Stimulated activated naive CD8-positive, alpha-beta T cell treated with anti-CD3 and anti-CD28 coated beads, Interleukin-15, Interleukin-2, amounts not matched to agents 100 U/mL and 50 U/mL, for 24 hours (primary cell): Measurements from ENCODE around the gene FHAD1.
"Not testable (repeated sequence)": the region's sequence is repeated elsewhere in the genome, so short reads cannot be mapped to it uniquely, and the experiment has no call there.

Experiments used
- ATAC-seq: fragments of 150-1000 bp; cut with Tn5 transposase; one replicate; pipeline ENCODE4 v1.10.0; 2021
- DNase-seq: peaks from one replicate; pipeline ENCODE4 v3.0.0; 2021

Gene FHAD1

DNA sequence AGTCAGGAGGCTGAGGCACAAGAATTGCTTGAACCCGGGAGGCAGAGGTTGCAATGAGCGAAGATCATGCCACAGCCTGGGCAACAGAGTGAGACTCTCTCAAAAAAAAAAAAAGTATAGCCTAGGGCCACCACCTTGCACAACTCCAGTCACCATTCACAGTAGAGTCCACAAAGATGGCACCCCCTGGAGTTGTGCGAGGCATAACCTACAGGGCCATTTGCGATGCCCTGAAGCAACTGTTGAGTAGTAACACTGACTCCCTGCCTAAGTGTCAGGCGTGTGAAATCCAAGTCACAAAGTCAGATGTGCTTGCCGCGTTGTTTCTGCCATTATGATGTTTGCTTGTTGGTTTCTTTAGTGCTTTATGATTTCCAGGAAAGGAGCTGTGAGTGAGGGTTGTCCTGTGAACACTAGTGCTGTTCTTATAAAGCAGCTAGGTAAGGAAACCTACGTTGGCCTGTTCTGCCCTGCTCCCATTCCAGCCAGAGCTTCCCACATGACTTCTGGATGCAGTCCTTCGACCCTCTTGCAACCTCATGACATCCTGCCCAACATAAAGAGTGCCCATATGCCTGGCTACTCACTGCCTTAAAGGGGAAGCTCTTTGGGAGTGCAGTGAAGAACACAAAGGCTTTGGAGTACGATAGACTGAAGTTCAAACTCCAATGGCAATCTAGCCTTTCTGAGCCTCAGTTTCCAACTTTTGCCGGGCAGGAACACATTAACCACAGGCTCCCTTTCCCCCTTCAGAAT, 29.8 kb downstream of the FHAD1 start:
- no peak for DNase-seq

GRCh38 chr1:15277447-15277838, 30.4 kb downstream of the FHAD1 start:
- no peak for ATAC-seq
- DNase-seq = no peak

More for the DNA sequence above, 29.8 kb downstream of the FHAD1 start:
- ATAC-seq = no peak

GRCh38 chr1:15277933-15278332, 30.9 kb downstream of the FHAD1 start:
- DNase-seq (no peak), ATAC-seq (no peak)

GRCh38 chr1:15279576-15280230, 32.7 kb downstream of the FHAD1 start:
- no peak for DNase-seq
- no peak for ATAC-seq

DNA sequence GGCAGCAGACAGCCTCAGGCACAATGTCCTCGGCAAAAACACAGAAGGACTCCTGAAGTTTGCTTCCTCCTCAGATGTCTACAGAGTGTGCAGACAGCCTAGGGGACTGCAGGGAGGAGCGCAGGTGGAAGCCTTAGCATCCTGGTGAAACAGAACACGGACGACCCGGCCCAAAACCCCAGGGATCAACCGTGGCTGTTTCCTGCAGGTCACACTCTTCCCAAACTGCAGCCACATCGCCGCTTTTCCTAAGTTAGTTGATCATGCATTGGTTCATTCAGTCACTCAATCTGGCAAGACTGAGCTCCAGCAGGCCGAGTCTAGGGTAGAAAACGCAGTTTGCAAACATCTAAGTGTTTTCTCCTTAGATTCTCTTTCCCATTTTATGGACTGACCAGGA, 33.4 kb downstream of the FHAD1 start:
- no peak for ATAC-seq
- DNase-seq = no peak

- DNase-seq (no peak), ATAC-seq (no peak)
Observed at GRCh38 chr1:15282038-15282437, 35.0 kb downstream of the FHAD1 start.

DNA sequence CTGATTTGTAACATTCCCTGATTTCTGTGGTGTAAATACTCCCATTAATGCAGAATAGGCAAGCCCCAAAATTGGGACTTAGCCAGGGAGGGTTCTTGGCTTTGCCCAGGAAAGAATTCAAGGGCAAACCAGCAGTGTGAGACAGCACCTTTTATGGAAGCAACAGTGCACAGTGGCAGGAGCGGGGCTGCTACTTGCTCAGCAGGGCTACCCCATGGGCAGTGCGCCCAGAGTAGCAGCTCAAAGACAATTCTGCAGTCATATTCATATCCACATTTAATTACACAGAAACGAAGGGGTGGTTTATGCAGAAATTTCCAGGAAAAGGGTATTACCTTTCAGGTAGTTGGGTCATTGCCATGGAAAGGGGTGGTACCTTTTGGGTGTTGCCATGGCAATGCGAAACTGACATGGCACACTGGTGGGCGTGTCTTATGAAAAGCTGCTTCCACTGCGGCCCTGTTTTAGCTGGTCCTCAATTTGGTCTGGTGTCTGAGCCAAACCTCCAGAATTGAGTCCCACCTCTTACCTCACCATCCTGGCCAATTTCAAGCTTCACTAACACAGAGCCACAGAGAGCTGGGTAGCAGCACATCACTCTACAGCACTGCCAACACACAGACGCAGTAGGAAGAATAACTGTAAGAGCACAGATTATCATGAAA, 35.9 kb downstream of the FHAD1 start:
- no peak for ATAC-seq
- no peak for DNase-seq

GRCh38 chr1:15283526-15283925, 36.5 kb downstream of the FHAD1 start:
- ATAC-seq = no peak
- DNase-seq = no peak

DNA sequence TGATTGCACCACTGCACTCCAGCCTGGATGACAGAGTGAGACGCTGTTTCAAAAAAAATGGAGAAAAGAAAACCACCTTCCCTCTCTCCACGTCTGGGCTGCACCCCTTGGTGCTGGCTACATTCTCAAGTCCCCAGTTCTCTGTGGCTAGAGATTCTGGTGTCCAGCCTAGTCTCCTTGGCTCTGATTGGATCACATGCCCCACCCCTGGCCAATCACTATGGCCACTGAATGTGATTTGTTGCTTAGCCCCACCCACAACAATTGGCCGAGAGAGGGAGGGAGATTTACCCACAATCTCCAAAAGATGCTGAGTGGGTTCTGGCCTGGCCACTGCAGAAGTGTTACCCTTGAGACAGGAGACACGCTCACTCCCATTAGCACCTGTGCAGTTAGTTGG, 39.4 kb downstream of the FHAD1 start:
- ATAC-seq (no peak), DNase-seq (no peak)

- DNase-seq (no peak), ATAC-seq (no peak)
Observed at GRCh38 chr1:15287035-15287979, 40.3 kb downstream of the FHAD1 start.

- DNase-seq (no peak), ATAC-seq (no peak)
Observed at GRCh38 chr1:15288173-15288926, 41.3 kb downstream of the FHAD1 start.

DNA sequence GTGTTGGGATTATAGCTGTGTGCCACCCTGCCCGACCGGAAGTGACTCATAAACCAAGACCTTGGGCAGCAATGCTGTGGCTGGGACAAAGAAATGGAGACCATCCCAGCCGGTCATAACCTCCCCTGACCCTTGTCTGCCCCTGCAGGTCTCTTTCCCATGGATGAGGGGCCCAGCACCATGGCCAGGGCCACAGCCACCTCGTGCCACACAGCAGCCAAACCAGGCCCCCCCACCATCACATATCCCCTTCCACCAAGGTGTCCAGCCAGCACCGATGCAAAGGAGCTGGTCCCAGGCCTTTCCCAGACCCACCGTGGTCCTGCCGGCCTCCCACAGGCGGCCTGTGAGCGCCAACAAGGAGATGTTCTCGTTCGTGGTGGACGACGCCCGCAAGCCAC, 42.2 kb downstream of the FHAD1 start:
- no peak for ATAC-seq
- DNase-seq = no peak

DNA sequence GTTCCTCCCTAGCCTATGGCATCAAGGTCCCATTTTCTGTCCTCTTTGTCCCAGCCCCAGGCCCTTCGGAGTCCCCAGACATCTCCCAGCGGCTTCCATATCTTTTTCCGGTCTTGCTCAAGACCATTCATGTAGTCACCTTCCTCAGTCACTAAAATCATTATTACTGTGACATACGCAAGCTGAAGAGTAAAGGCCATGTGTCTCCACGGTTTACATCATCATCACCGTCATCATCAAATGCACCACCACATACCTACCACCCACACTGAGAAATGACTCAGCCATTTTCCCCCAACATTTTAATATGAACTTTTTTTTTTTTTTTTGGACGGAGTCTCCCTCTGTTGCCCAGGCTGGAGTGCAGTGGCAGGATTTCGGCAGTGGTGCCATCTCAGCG, 43.4 kb downstream of the FHAD1 start:
- ATAC-seq (peak; percentile 84), DNase-seq (peak; percentile 32)

DNA sequence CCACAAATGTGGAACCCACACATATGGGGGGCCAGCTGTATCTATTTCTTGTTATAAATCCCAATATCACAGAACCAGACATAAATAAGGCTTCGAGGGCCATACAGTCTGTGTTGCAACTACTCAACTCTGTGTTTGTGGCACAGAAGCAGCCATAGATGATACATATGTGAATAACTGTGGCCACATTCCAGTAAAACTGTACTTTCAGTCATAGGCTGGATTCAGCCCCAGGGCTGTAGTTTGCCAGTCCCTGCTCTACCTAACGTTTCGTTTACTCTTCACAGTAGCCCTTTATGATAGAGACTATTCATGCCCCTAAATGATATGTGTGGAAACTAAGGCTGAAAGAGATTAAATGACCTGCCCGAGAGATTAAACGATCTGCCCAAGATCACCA, 48.7 kb downstream of the FHAD1 start:
- no peak for ATAC-seq

DNA sequence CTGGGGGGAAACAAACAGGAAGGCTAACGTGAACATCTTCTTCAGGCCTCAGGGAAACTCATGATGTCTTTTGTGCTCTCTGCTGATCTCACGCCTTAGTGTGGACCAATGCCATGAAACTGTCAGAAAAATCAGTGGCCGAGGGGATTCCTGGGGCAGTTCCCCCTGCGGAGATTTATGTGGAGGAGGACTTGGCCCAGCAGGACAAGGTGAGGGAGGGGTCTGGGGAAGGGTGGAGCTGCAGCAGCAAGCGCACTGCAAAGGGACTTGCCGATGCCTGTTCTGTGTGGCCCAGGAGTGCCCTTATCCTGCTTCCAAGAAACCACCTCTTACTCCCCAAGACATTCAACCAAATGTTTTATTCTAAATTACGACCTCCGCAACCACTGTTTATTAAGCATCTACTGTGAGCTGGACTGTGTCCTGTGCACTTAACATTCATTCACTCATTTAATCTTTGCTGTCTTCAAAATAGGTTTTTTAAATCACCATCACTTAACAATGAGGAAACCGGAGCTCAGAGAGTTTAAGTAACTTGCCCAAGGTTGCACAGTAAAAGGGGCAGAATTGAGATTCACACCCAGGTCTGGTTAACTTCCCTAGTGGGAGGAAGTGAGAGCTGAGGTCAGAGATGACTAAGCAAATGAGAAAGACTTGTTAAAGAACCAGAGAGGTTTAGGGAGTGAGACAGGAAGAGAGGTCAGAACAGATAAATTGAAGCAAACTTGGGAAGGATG, 49.7 kb downstream of the FHAD1 start:
- DNase-seq = no peak
- ATAC-seq = peak; percentile 65

More for the DNA sequence above, 48.7 kb downstream of the FHAD1 start:
- no peak for DNase-seq

- not testable (repeated sequence) for DNase-seq, ATAC-seq
Observed at GRCh38 chr1:15297975-15298374, 51.0 kb downstream of the FHAD1 start.

GRCh38 chr1:15299179-15299578, 52.2 kb downstream of the FHAD1 start:
- ATAC-seq = no peak
- DNase-seq = no peak

- ATAC-seq (no peak), DNase-seq (no peak)
Observed at GRCh38 chr1:15299806-15300205, 52.8 kb downstream of the FHAD1 start.

DNA sequence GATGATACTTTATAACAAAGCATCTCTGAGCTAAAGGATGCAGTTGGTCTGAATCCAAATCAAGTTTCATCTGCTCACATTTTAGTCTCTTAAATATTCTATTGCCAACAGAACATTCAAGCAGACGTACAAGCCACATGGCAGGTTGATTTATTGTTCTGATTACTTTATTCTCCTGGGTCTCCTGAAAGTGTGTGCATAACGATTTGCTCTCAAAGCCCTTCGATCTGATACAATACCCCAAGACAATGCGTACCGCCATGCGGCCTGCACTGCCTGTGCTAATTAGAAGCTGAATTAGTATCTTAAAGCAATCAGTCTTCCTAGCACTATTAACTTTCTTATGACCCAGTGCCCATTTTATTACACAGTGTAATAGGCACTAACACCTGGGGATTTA, 56.9 kb downstream of the FHAD1 start:
- ATAC-seq = no peak
- no peak for DNase-seq

DNA sequence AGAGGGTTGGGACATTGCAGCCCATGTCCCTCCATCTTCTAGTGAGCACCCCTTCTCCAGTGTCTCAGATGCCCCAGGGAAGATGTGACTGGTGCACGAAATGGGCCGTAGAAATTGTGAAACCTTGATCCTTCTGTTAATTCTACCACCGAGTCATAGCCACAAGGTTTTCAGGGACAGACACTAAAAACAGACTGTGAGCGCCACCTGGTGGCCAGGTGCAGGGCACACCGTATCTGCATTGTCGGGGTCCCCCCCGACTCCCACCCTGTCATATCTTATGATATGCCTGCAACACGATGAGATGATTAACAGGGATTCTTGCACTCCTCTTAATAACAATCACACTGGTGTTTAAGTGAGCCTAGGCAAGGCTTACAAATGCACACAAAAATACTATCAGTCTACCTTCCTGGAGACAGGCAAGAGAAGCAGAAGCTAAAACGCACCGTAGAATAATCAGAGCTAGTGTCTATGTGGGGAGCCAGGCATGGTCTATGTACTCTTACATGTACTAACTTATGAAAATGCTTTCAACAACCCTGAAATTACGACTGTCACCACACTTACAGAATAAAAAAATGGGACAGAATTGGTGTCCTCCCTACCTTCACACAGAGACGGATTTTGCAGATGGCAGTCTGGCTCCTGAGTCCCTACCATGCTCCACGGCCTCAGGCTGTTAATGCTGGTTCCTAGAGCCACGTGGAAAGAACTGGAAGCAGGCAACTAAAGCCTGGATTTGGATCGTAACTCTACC, 57.9 kb downstream of the FHAD1 start:
- DNase-seq = peak; percentile 84
- ATAC-seq = peak; percentile 84
